ENCODE results near the gene PSMD4.

PSMD4 gene

DNA sequence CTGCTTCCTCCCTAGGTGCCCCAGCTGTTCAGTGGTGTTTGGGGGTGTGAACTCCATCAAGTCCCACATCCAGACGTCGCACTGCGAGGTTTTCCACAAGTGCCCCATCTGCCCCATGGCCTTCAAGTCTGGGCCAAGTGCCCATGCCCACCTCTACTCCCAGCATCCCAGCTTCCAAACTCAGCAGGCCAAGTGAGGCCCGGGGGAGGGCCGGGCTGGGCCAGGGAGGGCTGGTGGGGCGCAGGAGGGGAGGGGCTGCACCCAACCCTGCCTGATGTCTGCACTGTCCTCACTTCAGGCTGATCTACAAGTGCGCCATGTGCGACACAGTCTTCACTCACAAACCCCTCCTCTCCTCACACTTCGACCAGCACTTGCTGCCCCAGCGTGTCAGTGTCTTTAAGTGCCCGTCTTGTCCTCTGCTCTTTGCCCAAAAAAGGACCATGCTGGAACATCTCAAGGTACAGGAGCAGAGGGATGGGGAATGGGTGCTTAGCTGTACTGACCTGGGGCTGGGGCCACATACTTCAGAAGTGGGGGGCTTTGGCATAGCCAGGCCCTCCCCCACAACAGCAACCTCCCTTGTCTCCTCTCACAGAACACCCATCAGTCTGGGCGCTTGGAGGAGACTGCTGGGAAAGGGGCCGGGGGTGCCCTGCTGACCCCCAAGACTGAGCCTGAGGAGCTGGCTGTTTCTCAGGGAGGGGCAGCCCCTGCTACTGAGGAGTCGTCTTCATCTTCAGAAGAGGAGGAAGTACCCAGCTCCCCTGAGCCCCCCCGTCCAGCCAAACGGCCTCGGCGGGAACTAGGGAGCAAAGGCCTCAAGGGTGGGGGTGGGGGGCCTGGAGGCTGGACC lies 34.8 kb downstream of the PSMD4 start:
- no peak for DNase-seq (ENCODE audit: low read depth)
- no peaks in the 10 kb centered on the region for H3K4me1 ChIP-seq (ENCODE audit: control insufficient read depth, insufficient read depth, low read length)
- no peaks in the 10 kb centered on the region for H3K9me3 ChIP-seq (ENCODE audit: control insufficient read depth, low read length)
- H3K9ac ChIP-seq (ENCODE audit: low read length) = no peak overlapping the region
- peaks cover 83% of the 10 kb centered on the region for H3K36me3 ChIP-seq (ENCODE audit: control insufficient read depth, insufficient read depth, low read length, severe bottlenecking)
- H3K27me3 ChIP-seq (replicated peaks; ENCODE audit: control insufficient read depth, insufficient read depth, low read length) = no peaks in the 10 kb centered on the region
- H3K4me3 ChIP-seq (ENCODE audit: low read length) = no peak overlapping the region

DNA sequence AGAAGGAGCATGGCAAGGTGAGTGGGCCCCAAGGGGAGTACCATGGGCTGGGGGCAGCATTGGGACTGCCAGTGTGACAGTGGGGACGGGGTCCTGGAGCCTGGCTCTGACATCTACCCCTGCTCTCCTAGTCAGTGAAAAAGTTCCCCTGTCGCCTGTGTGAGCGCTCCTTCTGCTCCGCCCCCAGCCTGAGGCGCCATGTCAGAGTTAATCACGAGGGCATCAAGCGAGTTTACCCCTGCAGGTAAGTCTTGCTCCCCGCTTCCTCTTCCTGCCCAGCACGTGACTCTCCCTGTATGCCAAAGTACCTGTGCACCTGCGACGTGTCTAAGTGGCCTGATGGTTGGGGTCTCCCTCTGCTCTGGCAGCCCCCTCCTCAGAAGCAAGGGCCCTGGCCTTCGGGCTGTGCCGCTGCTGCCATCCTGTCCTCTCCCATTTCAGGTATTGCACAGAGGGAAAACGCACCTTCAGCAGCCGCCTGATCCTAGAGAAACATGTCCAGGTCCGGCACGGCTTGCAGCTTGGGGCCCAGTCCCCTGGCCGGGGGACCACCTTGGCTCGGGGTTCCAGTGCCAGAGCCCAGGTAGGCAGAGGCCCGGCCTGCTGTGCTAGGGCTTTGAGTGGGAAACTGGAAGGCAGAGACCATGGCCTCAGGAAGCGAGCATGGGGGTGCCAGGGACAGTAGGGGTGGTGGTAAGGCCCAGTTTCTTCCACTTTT lies 35.6 kb downstream of the PSMD4 start:
- H3K4me1 ChIP-seq (ENCODE audit: control insufficient read depth, insufficient read depth, low read length) = no peaks in the 10 kb centered on the region
- peaks cover 92% of the 10 kb centered on the region for H3K36me3 ChIP-seq (ENCODE audit: control insufficient read depth, insufficient read depth, low read length, severe bottlenecking)
- no peaks in the 10 kb centered on the region for H3K27me3 ChIP-seq (replicated peaks; ENCODE audit: control insufficient read depth, insufficient read depth, low read length)
- no peak overlapping the region for H3K9ac ChIP-seq (ENCODE audit: low read length)
- no peak for DNase-seq (ENCODE audit: low read depth)
- H3K9me3 ChIP-seq (ENCODE audit: control insufficient read depth, low read length) = no peaks in the 10 kb centered on the region
- no peak overlapping the region for H3K4me3 ChIP-seq (ENCODE audit: low read length)

DNA sequence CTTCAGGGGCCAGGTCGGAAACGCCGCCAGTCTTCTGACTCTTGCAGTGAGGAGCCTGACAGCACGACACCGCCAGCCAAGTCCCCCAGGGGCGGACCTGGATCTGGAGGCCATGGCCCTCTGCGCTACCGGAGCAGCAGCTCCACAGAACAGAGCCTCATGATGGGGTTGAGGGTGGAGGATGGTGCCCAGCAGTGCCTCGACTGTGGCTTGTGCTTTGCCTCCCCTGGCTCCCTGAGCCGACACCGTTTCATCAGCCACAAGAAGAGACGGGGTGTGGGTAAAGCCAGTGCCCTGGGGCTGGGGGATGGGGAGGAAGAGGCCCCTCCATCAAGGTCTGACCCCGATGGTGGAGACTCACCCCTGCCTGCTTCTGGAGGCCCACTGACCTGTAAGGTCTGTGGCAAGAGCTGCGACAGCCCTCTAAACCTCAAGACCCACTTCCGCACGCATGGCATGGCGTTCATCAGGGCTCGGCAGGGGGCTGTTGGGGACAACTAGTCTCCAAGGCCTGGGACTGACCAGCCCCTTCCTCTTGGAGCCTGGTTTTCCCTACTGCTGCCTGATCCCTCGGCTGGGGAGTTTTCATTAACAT lies 36.3 kb downstream of the PSMD4 start:
- no peak overlapping the region for H3K9ac ChIP-seq (ENCODE audit: low read length)
- no peaks in the 10 kb centered on the region for H3K9me3 ChIP-seq (ENCODE audit: control insufficient read depth, low read length)
- H3K27me3 ChIP-seq (replicated peaks; ENCODE audit: control insufficient read depth, insufficient read depth, low read length) = no peaks in the 10 kb centered on the region
- no peak overlapping the region for H3K4me3 ChIP-seq (ENCODE audit: low read length)
- DNase-seq (ENCODE audit: low read depth) = no peak
- H3K4me1 ChIP-seq (ENCODE audit: control insufficient read depth, insufficient read depth, low read length) = no peaks in the 10 kb centered on the region
- peaks cover 95% of the 10 kb centered on the region for H3K36me3 ChIP-seq (ENCODE audit: control insufficient read depth, insufficient read depth, low read length, severe bottlenecking)

DNA sequence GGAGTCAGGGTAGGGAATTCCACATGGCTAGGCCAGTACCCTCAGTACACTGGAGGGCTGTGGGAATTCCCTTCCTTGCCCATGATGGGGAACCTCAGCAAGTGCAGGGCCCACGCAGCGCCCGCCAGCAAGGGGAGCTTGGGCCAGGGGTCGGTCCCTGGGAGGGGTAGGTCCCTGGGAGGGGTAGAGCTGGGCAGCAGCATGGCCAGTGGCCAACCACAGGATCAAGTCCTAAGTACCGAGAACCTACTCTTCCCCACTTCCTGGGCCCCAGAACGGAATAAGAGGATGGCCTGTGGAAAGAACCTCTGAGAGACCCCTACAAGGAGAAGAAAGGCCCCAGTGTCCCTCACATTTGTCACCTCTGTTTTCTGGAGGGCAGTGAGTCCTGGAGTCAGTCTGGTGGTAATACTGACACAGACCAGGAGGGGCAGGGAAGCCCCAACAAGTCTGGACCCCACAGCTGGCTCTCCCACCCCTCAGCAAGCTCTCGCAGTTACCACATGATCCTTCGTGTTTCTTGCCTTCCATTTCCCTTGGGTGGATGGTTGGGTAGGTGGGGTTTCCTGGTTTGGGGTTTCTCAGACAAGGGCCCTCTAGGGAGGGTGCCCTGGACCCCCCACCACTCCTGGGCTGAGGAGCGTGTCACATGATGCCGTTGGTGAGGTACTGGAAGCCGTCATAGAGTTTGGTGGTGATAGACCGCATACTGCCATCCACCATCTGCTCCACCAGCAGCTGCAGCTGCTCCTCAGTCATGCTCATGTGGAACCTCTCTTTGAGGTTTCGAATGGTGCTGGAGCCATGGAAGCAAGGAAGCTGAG lies 37.9 kb downstream of the PSMD4 start:
- Histone ChIP-seq H3K9me3 (ENCODE audit: control insufficient read depth, low read length) (no peaks in the 10 kb centered on the region), H3K27me3 (replicated peaks; ENCODE audit: control insufficient read depth, insufficient read depth, low read length) (no peaks in the 10 kb centered on the region), H3K4me1 (ENCODE audit: control insufficient read depth, insufficient read depth, low read length) (no peaks in the 10 kb centered on the region), H3K9ac (ENCODE audit: low read length) (no peak overlapping the region), H3K36me3 (ENCODE audit: control insufficient read depth, insufficient read depth, low read length, severe bottlenecking) (peaks cover 94% of the 10 kb centered on the region), H3K4me3 (ENCODE audit: low read length) (no peak overlapping the region)
- no peak for DNase-seq (ENCODE audit: low read depth)

DNA sequence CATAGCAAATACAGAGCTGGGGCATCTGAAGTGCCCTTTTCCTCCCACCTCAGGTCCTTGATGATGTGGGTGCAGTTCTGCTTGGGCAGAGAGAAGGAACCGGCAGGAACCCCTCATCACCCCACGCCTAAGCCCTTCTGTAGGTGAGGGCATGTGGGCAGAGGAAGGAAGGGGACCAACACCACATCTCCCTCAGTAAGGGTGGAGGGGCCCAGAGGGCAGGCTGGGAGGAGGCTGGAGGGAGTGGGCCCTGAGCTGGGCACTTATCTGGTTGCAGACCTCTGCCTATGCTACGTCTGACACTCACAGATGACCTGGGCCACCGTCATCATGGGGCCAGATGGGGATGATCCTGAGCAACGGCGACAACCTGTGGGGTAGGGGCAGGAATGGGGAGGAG lies 38.6 kb downstream of the PSMD4 start:
- DNase-seq (ENCODE audit: low read depth) = no peak
- peaks cover 94% of the 10 kb centered on the region for H3K36me3 ChIP-seq (ENCODE audit: control insufficient read depth, insufficient read depth, low read length, severe bottlenecking)
- H3K4me3 ChIP-seq (ENCODE audit: low read length) = no peak overlapping the region
- no peak overlapping the region for H3K9ac ChIP-seq (ENCODE audit: low read length)
- no peaks in the 10 kb centered on the region for H3K9me3 ChIP-seq (ENCODE audit: control insufficient read depth, low read length)
- no peaks in the 10 kb centered on the region for H3K4me1 ChIP-seq (ENCODE audit: control insufficient read depth, insufficient read depth, low read length)
- no peaks in the 10 kb centered on the region for H3K27me3 ChIP-seq (replicated peaks; ENCODE audit: control insufficient read depth, insufficient read depth, low read length)

DNA sequence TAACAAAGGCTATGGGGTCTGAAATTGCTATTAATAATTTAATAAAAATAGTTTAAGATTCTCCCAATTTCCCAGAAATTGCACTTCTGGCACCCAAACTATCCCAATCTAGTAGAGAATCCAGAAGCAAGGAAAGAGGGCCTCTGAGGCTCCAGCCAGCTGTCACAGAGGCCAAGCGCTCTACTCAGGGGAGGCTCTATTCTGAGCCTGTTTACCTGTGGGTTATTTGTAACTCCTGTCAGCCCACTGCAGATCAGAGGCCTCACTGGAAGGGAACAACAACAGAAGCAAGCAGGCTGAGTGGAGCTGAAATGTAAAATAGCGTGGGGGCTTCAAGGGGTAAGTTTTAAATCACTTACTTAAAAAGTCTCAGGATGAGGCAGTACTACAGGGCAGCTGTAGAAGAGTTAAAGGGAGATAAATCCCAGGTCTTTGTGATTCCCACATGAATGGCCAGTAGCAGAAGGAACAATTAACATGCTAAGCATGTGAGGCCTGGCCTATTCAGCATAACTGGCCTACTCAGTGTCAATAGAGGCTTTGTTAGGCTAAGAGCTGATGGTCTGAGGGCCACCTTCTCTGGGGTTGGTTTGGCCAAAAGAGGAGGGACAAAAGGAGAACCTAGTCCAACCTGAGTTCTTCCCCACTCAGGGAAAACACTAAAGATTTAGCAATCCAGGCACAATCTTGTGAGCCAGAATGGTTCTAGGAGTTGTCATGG lies 40.4 kb downstream of the PSMD4 start:
- H3K9me3 ChIP-seq (ENCODE audit: control insufficient read depth, low read length) = no peaks in the 10 kb centered on the region
- no peak for DNase-seq (ENCODE audit: low read depth)
- no peaks in the 10 kb centered on the region for H3K27me3 ChIP-seq (replicated peaks; ENCODE audit: control insufficient read depth, insufficient read depth, low read length)
- H3K36me3 ChIP-seq (ENCODE audit: control insufficient read depth, insufficient read depth, low read length, severe bottlenecking) = peaks cover 95% of the 10 kb centered on the region
- no peak overlapping the region for H3K4me3 ChIP-seq (ENCODE audit: low read length)
- no peaks in the 10 kb centered on the region for H3K4me1 ChIP-seq (ENCODE audit: control insufficient read depth, insufficient read depth, low read length)
- no peak overlapping the region for H3K9ac ChIP-seq (ENCODE audit: low read length)

DNA sequence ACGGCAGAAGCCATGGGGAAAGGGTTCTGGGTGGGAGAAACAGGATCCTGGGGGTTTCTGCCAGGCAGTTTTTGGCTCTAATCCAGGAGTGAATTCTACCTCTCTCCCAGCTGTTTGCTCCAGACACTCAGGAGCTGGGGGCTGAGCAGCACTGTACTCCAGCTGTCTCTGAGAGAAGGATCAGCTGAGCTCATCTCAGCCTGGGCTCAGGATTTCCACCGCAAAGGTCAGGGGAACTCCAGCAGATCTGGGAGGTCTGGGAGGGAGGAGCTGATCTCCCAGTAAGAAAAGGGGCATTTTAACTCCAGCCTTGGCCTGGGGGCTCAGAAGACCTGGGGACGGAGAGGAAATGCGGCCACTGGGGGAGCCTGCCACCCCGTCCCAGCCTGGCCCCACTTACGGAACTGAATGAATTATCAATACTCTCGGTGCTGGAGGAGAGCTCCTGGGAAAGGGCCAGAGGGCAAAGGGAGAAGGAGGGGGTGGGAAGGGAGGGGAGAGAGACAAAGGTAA lies 55.3 kb downstream of the PSMD4 start:
- peaks cover 61% of the 10 kb centered on the region for H3K4me1 ChIP-seq (ENCODE audit: control insufficient read depth, insufficient read depth, low read length)
- H3K9ac ChIP-seq (ENCODE audit: low read length) = peak overlapping the region; percentile 68
- H3K27me3 ChIP-seq (replicated peaks; ENCODE audit: control insufficient read depth, insufficient read depth, low read length) = no peaks in the 10 kb centered on the region
- no peaks in the 10 kb centered on the region for H3K9me3 ChIP-seq (ENCODE audit: control insufficient read depth, low read length)
- peak overlapping the region; percentile 53 for H3K4me3 ChIP-seq (ENCODE audit: low read length)
- peaks cover 53% of the 10 kb centered on the region for H3K36me3 ChIP-seq (ENCODE audit: control insufficient read depth, insufficient read depth, low read length, severe bottlenecking)
- peak; percentile 63 for DNase-seq (ENCODE audit: low read depth)

DNA sequence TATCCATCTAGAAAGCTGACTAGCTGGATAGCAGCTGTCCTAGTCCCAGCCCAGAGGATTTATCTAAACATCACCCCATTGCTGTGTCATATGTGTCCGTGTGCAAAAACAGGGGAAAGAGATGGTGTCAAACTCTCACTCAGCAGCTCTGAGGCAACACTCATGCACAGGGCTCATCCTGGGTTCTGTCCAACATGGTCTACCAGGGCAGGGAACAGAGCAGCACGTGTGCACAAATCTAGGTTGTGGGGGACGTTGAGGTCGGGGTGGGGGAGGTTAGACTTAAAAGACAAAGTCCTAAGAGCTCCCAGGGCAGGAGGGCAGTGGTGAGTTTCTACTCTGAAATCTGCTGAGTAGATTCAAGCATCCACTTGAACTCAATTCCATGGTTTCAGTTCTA lies 56.5 kb downstream of the PSMD4 start:
- peaks cover 52% of the 10 kb centered on the region for H3K36me3 ChIP-seq (ENCODE audit: control insufficient read depth, insufficient read depth, low read length, severe bottlenecking)
- DNase-seq (ENCODE audit: low read depth) = no peak
- peak overlapping the region; percentile 68 for H3K9ac ChIP-seq (ENCODE audit: low read length)
- H3K4me1 ChIP-seq (ENCODE audit: control insufficient read depth, insufficient read depth, low read length) = peaks cover 69% of the 10 kb centered on the region
- peak overlapping the region; percentile 53 for H3K4me3 ChIP-seq (ENCODE audit: low read length)
- no peaks in the 10 kb centered on the region for H3K9me3 ChIP-seq (ENCODE audit: control insufficient read depth, low read length)
- H3K27me3 ChIP-seq (replicated peaks; ENCODE audit: control insufficient read depth, insufficient read depth, low read length) = no peaks in the 10 kb centered on the region

DNA sequence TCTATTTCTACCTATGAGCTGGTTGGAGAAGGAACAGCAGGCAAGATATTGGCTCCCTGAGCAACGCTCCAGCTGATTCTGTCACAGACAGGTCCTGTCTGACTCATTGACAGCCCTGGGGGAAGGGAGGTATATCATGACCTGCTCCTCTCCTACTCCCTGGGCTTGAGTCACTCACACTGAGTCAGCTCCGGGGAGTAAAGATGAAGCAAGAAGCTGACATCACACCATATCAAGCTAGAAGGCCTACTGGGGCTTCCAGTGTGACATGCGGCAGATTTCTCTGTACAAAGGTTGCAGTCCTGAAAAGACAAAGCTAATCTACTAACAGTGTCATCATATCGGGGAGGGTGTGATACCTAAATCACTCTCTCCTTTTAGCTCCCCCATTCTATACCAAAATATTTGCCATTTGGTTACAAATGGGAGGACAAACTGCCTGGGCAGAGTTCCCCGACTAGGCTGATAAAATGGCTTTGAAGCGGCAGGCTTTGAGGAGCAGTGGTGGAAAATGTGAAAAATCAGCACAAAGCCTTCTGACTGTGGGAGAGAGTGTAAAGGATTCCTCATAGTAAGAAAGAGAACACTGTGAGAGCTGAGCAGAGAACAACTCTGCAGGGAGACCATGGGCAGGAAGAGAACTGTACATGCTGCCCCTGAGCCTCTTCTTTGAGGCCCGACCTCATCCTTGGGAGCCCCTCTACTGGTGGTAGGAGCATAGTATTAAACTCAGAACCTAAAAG lies 57.2 kb downstream of the PSMD4 start:
- peak overlapping the region; percentile 83 for H3K9ac ChIP-seq (ENCODE audit: low read length)
- peaks cover 69% of the 10 kb centered on the region for H3K4me1 ChIP-seq (ENCODE audit: control insufficient read depth, insufficient read depth, low read length)
- peak overlapping the region; percentile 60 for H3K4me3 ChIP-seq (ENCODE audit: low read length)
- H3K9me3 ChIP-seq (ENCODE audit: control insufficient read depth, low read length) = no peaks in the 10 kb centered on the region
- peak; percentile 99 for DNase-seq (ENCODE audit: low read depth)
- H3K36me3 ChIP-seq (ENCODE audit: control insufficient read depth, insufficient read depth, low read length, severe bottlenecking) = peaks cover 52% of the 10 kb centered on the region
- no peaks in the 10 kb centered on the region for H3K27me3 ChIP-seq (replicated peaks; ENCODE audit: control insufficient read depth, insufficient read depth, low read length)

DNA sequence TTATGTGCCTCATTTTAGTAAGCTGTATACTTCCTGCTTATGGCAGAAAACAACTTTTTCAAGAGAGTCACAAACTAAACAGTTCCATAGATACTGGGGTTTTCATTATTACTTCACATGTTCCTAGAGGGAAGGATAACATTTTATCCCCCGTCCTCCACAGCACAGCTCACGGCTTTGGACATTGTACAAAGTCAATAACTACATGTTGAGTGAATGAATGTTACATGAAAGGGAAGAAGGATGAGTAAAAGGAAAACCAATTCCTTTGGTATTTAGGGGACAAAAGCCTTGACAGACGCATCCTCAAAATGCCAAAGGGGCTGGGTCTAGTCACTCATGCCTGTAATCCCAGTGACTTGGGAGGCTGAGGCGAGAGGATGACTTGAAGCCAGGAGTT lies 57.9 kb downstream of the PSMD4 start:
- H3K9me3 ChIP-seq (ENCODE audit: control insufficient read depth, low read length) = no peaks in the 10 kb centered on the region
- H3K4me3 ChIP-seq (ENCODE audit: low read length) = peak overlapping the region; percentile 43
- H3K4me1 ChIP-seq (ENCODE audit: control insufficient read depth, insufficient read depth, low read length) = peaks cover 69% of the 10 kb centered on the region
- DNase-seq (ENCODE audit: low read depth) = peak; percentile 42
- H3K36me3 ChIP-seq (ENCODE audit: control insufficient read depth, insufficient read depth, low read length, severe bottlenecking) = peaks cover 50% of the 10 kb centered on the region
- peak overlapping the region; percentile 83 for H3K9ac ChIP-seq (ENCODE audit: low read length)
- no peaks in the 10 kb centered on the region for H3K27me3 ChIP-seq (replicated peaks; ENCODE audit: control insufficient read depth, insufficient read depth, low read length)
